Measurements from ENCODE around the gene USP14. TPM values are rescaled to one million over a fixed set of nuclear protein-coding genes. Genes with fewer than 3 reads are reported as not detected.

The USP14 gene
- total RNA-seq, 4 donors from 2014 or later: 21.8 to 42.8 (median 29.5) TPM

GRCh38 chr18:195651-196050 lies 37.3 kb downstream of the USP14 start:
- no peak for TF ChIP-seq EP300 (IDR thresholded peaks at IDR 0.05)
- no peak for TF ChIP-seq CTCF (IDR thresholded peaks at IDR 0.05)
- TF ChIP-seq POLR2AphosphoS5 (IDR thresholded peaks at IDR 0.05): no peak
- no peak for TF ChIP-seq POLR2A (IDR thresholded peaks at IDR 0.05; ENCODE audit: low read depth)
- no peak overlapping the region for H3K4me3 ChIP-seq
- no peak overlapping the region for H3K27ac ChIP-seq (replicated peaks in 1 of 4)
- H3K36me3 ChIP-seq: peaks cover 12 to 53% (median 43%) of the 10 kb centered on the region in 4 donors
- peaks cover 0 to 11% (median 0%) of the 10 kb centered on the region in 4 donors for H3K4me1 ChIP-seq
- no peak for DNase-seq (ENCODE audit: extremely low spot score)
- intact Hi-C loops (cut with DNase I): no loop called here
- 100% methylated on average over 1 of the region's 1 CpG for WGBS
- no peaks in the 10 kb centered on the region for H3K27me3 ChIP-seq
- H3K9me3 ChIP-seq: no peaks in the 10 kb centered on the region

GRCh38 chr18:199214-199613 lies 40.9 kb downstream of the USP14 start:
- no peaks in the 10 kb centered on the region for H3K27me3 ChIP-seq
- H3K4me1 ChIP-seq: no peaks in the 10 kb centered on the region
- no peak overlapping the region for H3K27ac ChIP-seq (replicated peaks in 1 of 4)
- peaks cover 25 to 80% (median 64%) of the 10 kb centered on the region in 4 donors for H3K36me3 ChIP-seq
- TF ChIP-seq POLR2A (IDR thresholded peaks at IDR 0.05; ENCODE audit: low read depth) (no peak), CTCF (IDR thresholded peaks at IDR 0.05) (no peak), EP300 (IDR thresholded peaks at IDR 0.05) (no peak), POLR2AphosphoS5 (IDR thresholded peaks at IDR 0.05) (no peak)
- no peak overlapping the region for H3K4me3 ChIP-seq
- WGBS: 94% methylated on average over 3 of the region's 3 CpGs
- intact Hi-C loops (cut with DNase I): no loop called here
- H3K9me3 ChIP-seq: no peaks in the 10 kb centered on the region
- no peak for DNase-seq (ENCODE audit: extremely low spot score)

GRCh38 chr18:199768-200167 lies 41.4 kb downstream of the USP14 start:
- Histone ChIP-seq H3K4me3 (no peak overlapping the region), H3K4me1 (no peaks in the 10 kb centered on the region), H3K9me3 (no peaks in the 10 kb centered on the region), H3K27me3 (no peaks in the 10 kb centered on the region), H3K27ac (replicated peaks in 1 of 4) (no peak overlapping the region), H3K36me3 (peaks cover 29 to 85% (median 68%) of the 10 kb centered on the region in 4 donors)
- DNase-seq (ENCODE audit: extremely low spot score): no peak
- TF ChIP-seq POLR2AphosphoS5 (IDR thresholded peaks at IDR 0.05): no peak
- TF ChIP-seq CTCF (IDR thresholded peaks at IDR 0.05): no peak
- TF ChIP-seq POLR2A (IDR thresholded peaks at IDR 0.05; ENCODE audit: low read depth): no peak
- no peak for TF ChIP-seq EP300 (IDR thresholded peaks at IDR 0.05)
- intact Hi-C loops (cut with DNase I): no loop called here
- 98% methylated on average over 2 of the region's 2 CpGs for WGBS

- intact Hi-C loops (cut with DNase I): no loop called here
- Histone ChIP-seq H3K9me3 (no peaks in the 10 kb centered on the region), H3K4me1 (no peaks in the 10 kb centered on the region), H3K27me3 (no peaks in the 10 kb centered on the region), H3K36me3 (peaks cover 42 to 89% (median 69%) of the 10 kb centered on the region in 4 donors), H3K4me3 (no peak overlapping the region), H3K27ac (replicated peaks in 1 of 4) (no peak overlapping the region)
- 100% methylated on average over 1 of the region's 1 CpG for WGBS
- DNase-seq (ENCODE audit: extremely low spot score): no peak
- no peak for TF ChIP-seq EP300 (IDR thresholded peaks at IDR 0.05)
- TF ChIP-seq CTCF (IDR thresholded peaks at IDR 0.05): no peak
- no peak for TF ChIP-seq POLR2AphosphoS5 (IDR thresholded peaks at IDR 0.05)
- TF ChIP-seq POLR2A (IDR thresholded peaks at IDR 0.05; ENCODE audit: low read depth): no peak
Observed at GRCh38 chr18:210075-210474, 51.7 kb downstream of the USP14 start.

GRCh38 chr18:210733-211132 lies 52.4 kb downstream of the USP14 start:
- no peaks in the 10 kb centered on the region for H3K27me3 ChIP-seq
- TF ChIP-seq POLR2AphosphoS5 (IDR thresholded peaks at IDR 0.05) (no peak), POLR2A (IDR thresholded peaks at IDR 0.05; ENCODE audit: low read depth) (no peak), CTCF (IDR thresholded peaks at IDR 0.05) (no peak)
- H3K4me1 ChIP-seq: no peaks in the 10 kb centered on the region
- H3K9me3 ChIP-seq: no peaks in the 10 kb centered on the region
- intact Hi-C loops (cut with DNase I): no loop called here
- H3K36me3 ChIP-seq: peaks cover 46 to 89% (median 69%) of the 10 kb centered on the region in 4 donors
- DNase-seq (ENCODE audit: extremely low spot score): no peak
- WGBS: 85% methylated on average over 4 of the region's 4 CpGs
- no peak overlapping the region for H3K27ac ChIP-seq (replicated peaks in 1 of 4)
- no peak overlapping the region for H3K4me3 ChIP-seq

Measured in esophagus muscularis mucosa (tissue), 4 donors.